GM10248 (cell line): Measurements from ENCODE around the gene FYCO1.

Experiments used
- CTCF ChIA-PET: fragments of 300-600 bp; sonication (Branson Sonifier 250); formaldehyde crosslinking; extraction: SDS; loops from one replicate; lab custom pipeline; 2021; ENCODE audit warnings: antibody characterized with exemption; lab: Yijun Ruan, JAX
- POLR2A ChIA-PET: fragments of 350-650 bp; sonication (Branson Sonifier 250); formaldehyde crosslinking; extraction: SDS; loops from one replicate; lab custom pipeline; 2020; ENCODE audit warnings: antibody characterized with exemption; lab: Yijun Ruan, JAX
- DNase-seq: peaks from one replicate; pipeline ENCODE4 v3.0.0; 2012; ENCODE audit errors: extremely low spot score
- TF ChIP-seq, protein P1 (sequence below): IDR thresholded peaks from 2 replicates; pipeline ENCODE4 v1.5.1; 2012; ENCODE audit warnings: mild to moderate bottlenecking, low read depth; ENCODE audit errors: extremely low read depth, missing control alignments, control extremely low read depth

Gene FYCO1

DNA sequence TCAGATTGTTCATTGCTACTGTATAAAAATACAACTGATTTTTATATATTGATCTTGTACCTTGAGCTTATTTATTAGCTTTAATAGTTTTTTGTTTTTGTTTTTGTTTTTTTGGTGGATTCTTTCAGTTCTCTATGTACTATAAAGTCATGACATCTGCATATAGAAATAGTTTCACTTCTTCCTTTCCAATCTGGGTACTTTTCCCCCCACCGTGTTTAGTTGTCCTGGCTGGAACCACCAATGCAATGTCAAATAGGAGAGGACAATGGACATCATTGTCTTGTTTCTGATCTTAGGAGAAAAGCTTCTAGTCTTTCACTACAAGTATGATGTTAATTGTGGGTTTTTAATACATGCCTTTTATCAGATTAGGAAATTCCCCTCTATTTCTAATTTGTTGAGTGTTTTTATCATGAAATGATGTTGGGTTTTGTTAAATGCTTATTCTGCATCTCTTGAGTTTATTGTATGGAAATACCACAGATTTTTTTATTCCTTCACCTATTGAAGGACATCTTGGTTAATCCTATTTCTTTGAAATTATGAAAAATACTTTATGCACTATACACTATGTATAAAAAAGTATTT lies 34.4 kb upstream of the FYCO1 start:
- DNase-seq, result no peak
- POLR2A ChIA-PET, result no interaction called here
- CTCF ChIA-PET, result interaction anchor here (1.4 kb wide), 1 partner anchor 91 kb away, joined by 4 read pairs; no protein-coding TSS in a partner anchor
- TF ChIP-seq, protein P1, sequence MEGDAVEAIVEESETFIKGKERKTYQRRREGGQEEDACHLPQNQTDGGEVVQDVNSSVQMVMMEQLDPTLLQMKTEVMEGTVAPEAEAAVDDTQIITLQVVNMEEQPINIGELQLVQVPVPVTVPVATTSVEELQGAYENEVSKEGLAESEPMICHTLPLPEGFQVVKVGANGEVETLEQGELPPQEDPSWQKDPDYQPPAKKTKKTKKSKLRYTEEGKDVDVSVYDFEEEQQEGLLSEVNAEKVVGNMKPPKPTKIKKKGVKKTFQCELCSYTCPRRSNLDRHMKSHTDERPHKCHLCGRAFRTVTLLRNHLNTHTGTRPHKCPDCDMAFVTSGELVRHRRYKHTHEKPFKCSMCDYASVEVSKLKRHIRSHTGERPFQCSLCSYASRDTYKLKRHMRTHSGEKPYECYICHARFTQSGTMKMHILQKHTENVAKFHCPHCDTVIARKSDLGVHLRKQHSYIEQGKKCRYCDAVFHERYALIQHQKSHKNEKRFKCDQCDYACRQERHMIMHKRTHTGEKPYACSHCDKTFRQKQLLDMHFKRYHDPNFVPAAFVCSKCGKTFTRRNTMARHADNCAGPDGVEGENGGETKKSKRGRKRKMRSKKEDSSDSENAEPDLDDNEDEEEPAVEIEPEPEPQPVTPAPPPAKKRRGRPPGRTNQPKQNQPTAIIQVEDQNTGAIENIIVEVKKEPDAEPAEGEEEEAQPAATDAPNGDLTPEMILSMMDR, result no peak

DNA sequence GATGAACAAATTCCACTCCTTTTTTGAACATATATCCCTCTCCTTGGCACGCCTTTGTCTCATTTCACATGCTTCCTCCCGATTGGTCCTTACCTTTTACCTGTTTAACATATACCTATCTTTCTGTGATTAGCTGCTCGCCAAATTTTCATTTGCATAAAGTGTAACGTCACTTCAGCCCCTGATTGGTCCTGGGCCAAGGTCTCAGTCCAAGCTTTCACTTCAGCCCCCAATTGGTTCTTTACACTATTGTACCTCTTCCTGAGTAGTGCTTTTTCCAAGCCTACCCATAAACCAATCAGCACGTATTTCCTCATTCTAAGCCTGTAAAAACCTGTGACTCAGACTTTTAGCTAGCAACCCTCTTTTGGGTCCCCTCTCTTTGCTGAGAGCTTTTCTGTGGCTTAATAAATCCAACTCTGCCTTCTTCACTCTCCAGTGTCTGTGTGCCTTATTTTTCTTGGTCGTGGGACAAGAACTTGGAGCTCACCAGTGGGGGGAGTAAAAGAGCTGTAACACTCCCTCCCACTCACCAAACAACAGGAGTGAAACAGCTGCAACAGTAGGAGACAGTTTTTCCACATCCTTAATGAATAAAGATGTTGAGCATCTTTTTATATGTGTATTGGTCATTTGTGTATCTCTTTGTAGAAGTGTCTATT lies 32.2 kb upstream of the FYCO1 start:
- DNase-seq, result no peak
- TF ChIP-seq, protein P1, result no peak
- ChIA-PET CTCF (interaction anchor here (1.0 to 1.4 kb wide), 6 partner anchors 8 to 50 kb away, joined by 3 to 6 read pairs (median 4); no protein-coding TSS in a partner anchor), POLR2A (no interaction called here)

DNA sequence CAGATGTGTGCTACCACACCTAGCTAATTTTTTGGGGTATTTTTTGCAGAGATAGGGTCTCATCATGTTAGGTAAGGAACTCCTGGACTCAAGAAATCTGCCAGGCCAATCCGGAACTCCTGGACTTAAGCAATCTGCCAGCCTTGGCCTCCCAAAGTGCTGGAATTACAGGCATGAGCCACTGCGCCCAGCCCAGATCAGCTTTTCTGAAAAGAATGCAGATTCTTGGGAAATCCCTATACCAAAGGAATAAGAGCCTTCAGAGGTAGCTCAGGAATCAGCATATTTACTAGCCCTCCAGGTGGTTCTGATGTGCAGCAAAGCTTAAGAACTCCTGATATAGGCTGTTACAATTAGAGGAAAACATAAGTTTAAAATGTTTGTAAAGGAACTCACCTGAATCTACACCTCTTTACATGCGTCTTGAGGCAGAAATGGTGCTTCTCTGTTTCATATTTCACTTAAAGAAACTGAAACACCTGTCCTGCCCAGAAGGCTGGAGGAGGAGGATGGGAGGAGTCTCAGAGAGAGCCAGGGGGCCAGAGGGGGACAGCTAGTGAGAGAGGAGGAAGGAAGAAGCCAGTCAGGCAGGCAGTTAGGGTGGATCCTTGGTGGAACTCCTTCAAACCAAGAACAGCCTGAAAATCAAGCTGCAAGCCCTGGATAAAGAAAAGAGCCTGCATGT lies 31.5 kb upstream of the FYCO1 start, which contains the start of gene XCR1:
Gene XCR1 (minus strand): TSS at position 463 of the 685 bp plus-strand sequence. CDS start 5,536 bp downstream, outside the sequence.
- TF ChIP-seq, protein P1, result no peak
- ChIA-PET CTCF (interaction anchor here (1.0 to 1.6 kb wide), 3 partner anchors 17 to 51 kb away, joined by 3 to 6 read pairs (median 4); no protein-coding TSS in a partner anchor), POLR2A (no interaction called here)
- DNase-seq, result no peak

DNA sequence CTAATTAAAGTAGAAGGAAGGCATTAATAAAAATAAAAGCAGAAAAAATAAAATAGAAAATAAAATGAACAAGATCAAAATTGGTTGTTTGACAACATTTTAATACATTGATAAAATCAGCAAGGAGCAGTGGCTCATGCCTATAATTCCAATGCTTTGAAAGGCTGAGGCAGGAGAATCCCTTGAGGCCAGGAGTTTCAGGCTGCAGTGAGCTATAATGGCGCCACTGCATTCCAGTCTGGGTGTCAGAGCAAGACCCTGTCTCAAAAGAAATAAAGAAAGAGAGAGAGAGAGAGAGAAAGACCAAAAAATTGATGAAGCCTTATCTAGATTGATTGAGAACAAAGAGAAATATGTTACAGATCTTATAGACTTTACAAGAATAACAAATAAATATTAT lies 29.5 kb upstream of the FYCO1 start:
- no peak for DNase-seq
- CTCF ChIA-PET, result no interaction called here
- POLR2A ChIA-PET, result no interaction called here
- TF ChIP-seq, protein P1, result no peak

DNA sequence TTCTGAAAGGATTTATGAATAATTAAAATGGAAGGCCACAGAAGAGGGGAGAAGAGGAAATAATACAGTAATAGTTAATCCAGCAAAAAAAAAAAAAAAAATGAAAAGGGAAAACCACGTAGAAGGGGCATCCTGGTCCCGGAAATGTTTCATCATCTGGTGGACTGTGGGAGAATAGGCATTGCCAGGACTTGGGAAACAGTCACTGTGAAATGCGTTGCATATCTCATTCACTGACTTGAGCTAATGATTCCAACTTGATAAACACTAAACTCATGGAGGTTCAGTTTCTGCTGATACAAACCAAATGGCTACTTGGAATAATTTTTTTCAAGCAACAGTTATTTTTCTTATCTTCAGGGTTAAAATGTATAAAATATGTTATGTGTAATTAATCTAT lies 28.5 kb upstream of the FYCO1 start:
- ChIA-PET POLR2A (no interaction called here), CTCF (no interaction called here)

More for the DNA sequence above, 28.5 kb upstream of the FYCO1 start:
- DNase-seq, result no peak
- TF ChIP-seq, protein P1, result no peak
